ENCODE measurements around the gene NOL7. TPM values are rescaled to one million over a fixed set of nuclear protein-coding genes. Genes with fewer than 3 reads are reported as not detected.

Gene NOL7
- total and polyA plus RNA-seq, 2 of the 8 experiments (the other 6 are each of a cell fraction or from before 2014, with no cell fraction given): 16.4 to 70.4 TPM

DNA sequence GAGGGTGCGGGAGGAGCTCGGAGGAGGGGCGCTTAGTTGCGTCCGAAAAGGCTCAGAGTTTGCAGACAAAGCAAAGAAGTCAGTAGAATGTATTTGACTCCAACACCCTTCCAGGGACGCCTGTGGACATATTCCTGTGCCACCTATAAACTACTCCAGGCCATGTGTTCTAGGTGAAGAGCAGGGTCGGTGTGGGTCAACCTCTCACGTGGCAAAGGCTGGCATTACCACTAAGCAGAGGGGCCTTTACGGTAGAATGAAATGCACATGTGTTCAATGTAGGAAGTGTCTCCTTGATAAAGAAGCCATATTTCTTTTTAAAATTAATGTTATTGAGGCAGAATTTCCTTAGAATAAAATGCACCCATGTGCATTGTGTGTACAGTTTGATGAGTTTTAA, 25.3 kb upstream of the NOL7 start:
- Histone ChIP-seq H4K20me1 (replicated peaks in 1 of 2; ENCODE audit: control insufficient read depth in 1 of 2, insufficient read depth in 2 of 2, low read length in 2 of 2) (peaks cover 0 to 11% of the 10 kb centered on the region in 2 experiments), H4K5ac (ENCODE audit: insufficient read length, low read depth, low read length) (no peak overlapping the region), H3K4me2 (ENCODE audit: insufficient read depth in 1 of 2, low read depth in 2 of 2, low read length in 2 of 2) (no peak overlapping the region), H3K9me3 (ENCODE audit: insufficient read depth in 2 of 2, low read depth in 1 of 2, low read length in 1 of 2) (no peaks in the 10 kb centered on the region), H2BK12ac (ENCODE audit: low read depth, low read length) (no peak overlapping the region), H2BK5ac (ENCODE audit: low read depth, low read length) (no peak overlapping the region), H3K18ac (ENCODE audit: extremely low read depth, low read length) (no peak overlapping the region), H2BK15ac (ENCODE audit: low read length) (no peak overlapping the region), H3K27ac (ENCODE audit: low read depth, low read length) (no peak overlapping the region), H3K4me3 (ENCODE audit: extremely low read depth in 1 of 4, insufficient read depth in 2 of 4, low read depth in 3 of 4, low read length in 4 of 4) (no peak overlapping the region), H3K79me2 (ENCODE audit: control insufficient read depth in 1 of 2, insufficient read depth in 2 of 2, low read length in 2 of 2) (no peaks in the 10 kb centered on the region), H3K14ac (ENCODE audit: insufficient read length) (no peak overlapping the region), H3K27me3 (replicated peaks in 1 of 4; ENCODE audit: control insufficient read depth in 3 of 4, extremely low read depth in 1 of 4, insufficient read depth in 3 of 4, low read length in 3 of 4) (no peaks in the 10 kb centered on the region), H3K4ac (replicated peaks; ENCODE audit: insufficient read length, low read depth, low read length) (no peak overlapping the region), H3K79me1 (ENCODE audit: low read depth, low read length) (0 out of 2 replicates have a peak, but pooled peaks cover 3% of the 10 kb centered on the region), H4K8ac (ENCODE audit: extremely low read depth, insufficient read depth, low read length) (no peak overlapping the region), H3K23me2 (ENCODE audit: low read depth, low read length) (peaks cover 6% of the 10 kb centered on the region; the same call in 1 of the 2 replicates), H3K9ac (replicated peaks in 1 of 4; ENCODE audit: extremely low read depth in 1 of 4, low read depth in 3 of 4, low read length in 3 of 4) (no peak overlapping the region), H3K4me1 (replicated peaks in 1 of 4; ENCODE audit: control insufficient read depth in 3 of 4, insufficient read depth in 4 of 4, low read length in 3 of 4) (no peaks in the 10 kb centered on the region; a peak in 2 of 7 replicates), H4K91ac (replicated peaks; ENCODE audit: insufficient read length, low read length) (no peak overlapping the region), H3K23ac (ENCODE audit: insufficient read length) (no peak overlapping the region), H2AFZ (ENCODE audit: low read length) (no peak overlapping the region), H2BK120ac (replicated peaks; ENCODE audit: low read depth, low read length) (no peak overlapping the region), H3K56ac (replicated peaks; ENCODE audit: insufficient read length, low read depth, low read length) (no peak overlapping the region), H3K36me3 (ENCODE audit: control insufficient read depth in 2 of 4, insufficient read depth in 4 of 4, low read length in 3 of 4) (peaks cover 4 to 17% (median 8%) of the 10 kb centered on the region in 4 experiments; a peak in 5 of 8 replicates), H2BK20ac (ENCODE audit: low read length) (no peak overlapping the region), H2AK5ac (ENCODE audit: low read depth, low read length) (no peak overlapping the region)
- POLR2A ChIA-PET (ENCODE audit: partially characterized antibody): interaction anchor here (1.3 to 3.6 kb wide), 3 partner anchors 9 to 315 kb away, joined by 3 to 14 read pairs (median 4); partner anchors contain the start of gene NOL7
- WGBS, 2 experiments (ENCODE audit: extremely low coverage in 1 of 2, insufficient coverage in 1 of 2, insufficient read length in 1 of 2, insufficient replicate concordance in 2 of 2, low coverage in 1 of 2, low lambda C conversion rate in 2 of 2, missing lambda C conversion rate in 1 of 2): 91% methylated on average over 9 of the region's 9 CpGs; no CpG with 5 or more reads in 1 of the 2 experiments
- DNase-seq (ENCODE audit: low read depth in 1 of 2, low spot score in 2 of 2) (no peak), FAIRE-seq (no peak)
- CTCF ChIA-PET (ENCODE audit: partially characterized antibody): interaction anchor here (0.6 to 3.6 kb wide), 4 partner anchors 15 to 282 kb away, joined by 3 to 20 read pairs (median 3); partner anchors contain the start of gene SIRT5
- TF ChIP-seq, protein P1, sequence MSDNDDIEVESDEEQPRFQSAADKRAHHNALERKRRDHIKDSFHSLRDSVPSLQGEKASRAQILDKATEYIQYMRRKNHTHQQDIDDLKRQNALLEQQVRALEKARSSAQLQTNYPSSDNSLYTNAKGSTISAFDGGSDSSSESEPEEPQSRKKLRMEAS (IDR thresholded peaks at IDR 0.05): no peak
- TF ChIP-seq POU5F1 (IDR thresholded peaks at IDR 0.05; ENCODE audit: low read depth, low read length): no peak
- no peak for TF ChIP-seq RNF2 (IDR thresholded peaks at IDR 0.05; ENCODE audit: borderline replicate concordance, low read depth, low read length, missing control alignments, poor library complexity, severe bottlenecking)
- TF ChIP-seq KDM4A (IDR thresholded peaks at IDR 0.05; ENCODE audit: low read depth, low read length, severe bottlenecking): no peak
- TF ChIP-seq RAD21 (IDR thresholded peaks at IDR 0.05 in 1 of 2, conservative IDR thresholded peaks at IDR 0.05 in 1 of 2; ENCODE audit: low read depth in 2 of 2, low read length in 2 of 2): no peak
- TF ChIP-seq ZNF274 (IDR thresholded peaks at IDR 0.05; ENCODE audit: borderline replicate concordance, extremely low read depth, low read length): no peak
- TF ChIP-seq PHF8 (conservative IDR thresholded peaks at IDR 0.05; ENCODE audit: low read depth, low read length): no peak
- TF ChIP-seq EGR1 (IDR thresholded peaks at IDR 0.05; ENCODE audit: borderline replicate concordance, low read depth, low read length): no peak
- TF ChIP-seq CBX8 (IDR thresholded peaks at IDR 0.05; ENCODE audit: borderline replicate concordance, low read depth, low read length): no peak
- no peak for TF ChIP-seq BRCA1 (IDR thresholded peaks at IDR 0.05; ENCODE audit: low read depth, low read length)
